ENCODE data around the gene CHORDC1. TPM values are rescaled to one million over a fixed set of nuclear protein-coding genes. Genes with fewer than 3 reads are reported as not detected.

The CHORDC1 gene
- total and polyA plus RNA-seq, 2 of the 8 experiments (the other 6 are each of a cell fraction or from before 2014, with no cell fraction given), result 28.9 to 97.1 TPM

DNA sequence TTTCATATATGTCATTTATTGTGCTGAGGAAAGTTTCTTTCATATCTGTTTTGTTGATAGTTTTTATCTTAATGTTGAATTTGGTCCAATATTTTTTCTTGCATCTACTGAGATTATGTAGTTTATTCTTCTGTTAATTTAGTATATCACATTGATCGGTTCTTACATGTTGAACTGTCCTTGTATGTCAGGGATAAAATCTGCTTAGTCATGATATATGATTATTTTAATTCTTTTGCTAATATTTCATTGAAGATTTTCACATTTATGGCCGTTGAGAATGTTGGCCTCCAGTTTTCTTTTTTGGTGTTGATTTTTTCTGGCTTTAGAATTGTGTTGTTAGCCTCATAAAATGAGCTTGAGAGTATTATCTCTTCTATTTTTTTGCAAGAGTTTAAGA is 31.2 kb upstream of the CHORDC1 start:
- Histone ChIP-seq H2AK5ac (ENCODE audit: low read depth, low read length) (no peak overlapping the region), H3K56ac (replicated peaks; ENCODE audit: insufficient read length, low read depth, low read length) (no peak overlapping the region), H3K79me1 (ENCODE audit: low read depth, low read length) (no peaks in the 10 kb centered on the region), H3K36me3 (ENCODE audit: control insufficient read depth in 2 of 4, insufficient read depth in 4 of 4, low read length in 3 of 4) (no peaks in the 10 kb centered on the region), H3K18ac (ENCODE audit: extremely low read depth, low read length) (no peak overlapping the region), H3K14ac (ENCODE audit: insufficient read length) (no peak overlapping the region), H3K9ac (replicated peaks in 1 of 4; ENCODE audit: extremely low read depth in 1 of 4, low read depth in 3 of 4, low read length in 3 of 4) (no peak overlapping the region), H3K27ac (ENCODE audit: low read depth, low read length) (no peak overlapping the region), H4K91ac (replicated peaks; ENCODE audit: insufficient read length, low read length) (no peak overlapping the region), H2BK15ac (ENCODE audit: low read length) (no peak overlapping the region), H3K4me1 (replicated peaks in 1 of 4; ENCODE audit: control insufficient read depth in 3 of 4, insufficient read depth in 4 of 4, low read length in 3 of 4) (no peaks in the 10 kb centered on the region), H2BK20ac (ENCODE audit: low read length) (no peak overlapping the region), H3K79me2 (ENCODE audit: control insufficient read depth in 1 of 2, insufficient read depth in 2 of 2, low read length in 2 of 2) (no peaks in the 10 kb centered on the region), H3K9me3 (ENCODE audit: insufficient read depth in 2 of 2, low read depth in 1 of 2, low read length in 1 of 2) (no peaks in the 10 kb centered on the region), H3K23ac (ENCODE audit: insufficient read length) (no peak overlapping the region), H2BK5ac (ENCODE audit: low read depth, low read length) (no peak overlapping the region), H2BK120ac (replicated peaks; ENCODE audit: low read depth, low read length) (no peak overlapping the region), H2AFZ (ENCODE audit: low read length) (no peak overlapping the region), H4K5ac (ENCODE audit: insufficient read length, low read depth, low read length) (no peak overlapping the region), H3K4me2 (ENCODE audit: insufficient read depth in 1 of 2, low read depth in 2 of 2, low read length in 2 of 2) (no peak overlapping the region), H3K27me3 (replicated peaks in 1 of 4; ENCODE audit: control insufficient read depth in 3 of 4, extremely low read depth in 1 of 4, insufficient read depth in 3 of 4, low read length in 3 of 4) (no peaks in the 10 kb centered on the region), H2BK12ac (ENCODE audit: low read depth, low read length) (no peak overlapping the region), H4K8ac (ENCODE audit: extremely low read depth, insufficient read depth, low read length) (no peak overlapping the region), H3K4ac (replicated peaks; ENCODE audit: insufficient read length, low read depth, low read length) (no peak overlapping the region), H3K23me2 (ENCODE audit: low read depth, low read length) (no peaks in the 10 kb centered on the region), H4K20me1 (replicated peaks in 1 of 2; ENCODE audit: control insufficient read depth in 1 of 2, insufficient read depth in 2 of 2, low read length in 2 of 2) (no peaks in the 10 kb centered on the region), H3K4me3 (ENCODE audit: extremely low read depth in 1 of 4, insufficient read depth in 2 of 4, low read depth in 3 of 4, low read length in 4 of 4) (no peak overlapping the region)
- ChIA-PET POLR2A (ENCODE audit: partially characterized antibody) (no interaction called here), CTCF (ENCODE audit: partially characterized antibody) (interaction anchor here (1.3 kb wide), 1 partner anchor 49 kb away, joined by 4 read pairs; no protein-coding TSS in a partner anchor)
- FAIRE-seq (no peak), DNase-seq (ENCODE audit: low read depth in 1 of 2, low spot score in 2 of 2) (no peak)
- WGBS, 2 experiments (ENCODE audit: extremely low coverage in 1 of 2, insufficient coverage in 1 of 2, insufficient read length in 1 of 2, insufficient replicate concordance in 2 of 2, low coverage in 1 of 2, low lambda C conversion rate in 2 of 2, missing lambda C conversion rate in 1 of 2), result 96% methylated on average over 2 of the region's 2 CpGs; no CpG with 5 or more reads in 1 of the 2 experiments
- TF ChIP-seq CTBP2 (IDR thresholded peaks at IDR 0.05; ENCODE audit: borderline replicate concordance, insufficient read depth, insufficient read length, low read length) (no peak), CEBPB (IDR thresholded peaks at IDR 0.05; ENCODE audit: low read depth, low read length) (no peak), SIX5 (IDR thresholded peaks at IDR 0.05; ENCODE audit: low read depth, low read length) (no peak), RAD21 (IDR thresholded peaks at IDR 0.05 in 1 of 2, conservative IDR thresholded peaks at IDR 0.05 in 1 of 2; ENCODE audit: low read depth in 2 of 2, low read length in 2 of 2) (no peak), SP2 (IDR thresholded peaks at IDR 0.05; ENCODE audit: low read length) (no peak), NRF1 (IDR thresholded peaks at IDR 0.05; ENCODE audit: low read depth, low read length) (no peak), SIRT6 (IDR thresholded peaks at IDR 0.05; ENCODE audit: low read length) (no peak), ASH2L (IDR thresholded peaks at IDR 0.05; ENCODE audit: low read length) (no peak), PHF8 (conservative IDR thresholded peaks at IDR 0.05; ENCODE audit: low read depth, low read length) (no peak), EGR1 (IDR thresholded peaks at IDR 0.05; ENCODE audit: borderline replicate concordance, low read depth, low read length) (no peak), KDM4A (IDR thresholded peaks at IDR 0.05; ENCODE audit: low read depth, low read length, severe bottlenecking) (no peak), RFX5 (IDR thresholded peaks at IDR 0.05; ENCODE audit: borderline replicate concordance, low read depth, low read length) (no peak), POLR2A (IDR thresholded peaks at IDR 0.05; ENCODE audit: control extremely low read depth in 1 of 2, low read depth in 2 of 2, low read length in 2 of 2) (no peak), CHD1 (IDR thresholded peaks at IDR 0.05; ENCODE audit: low read depth, low read length) (no peak), BCL11A (IDR thresholded peaks at IDR 0.05; ENCODE audit: low read depth in 2 of 2, low read length in 2 of 2) (no peak), FOSL1 (IDR thresholded peaks at IDR 0.05; ENCODE audit: insufficient read depth, low read depth, low read length) (no peak)
